Stromal cell of bone marrow (primary cell): ENCODE data around the gene DYNC2H1.
"Not testable (repeated sequence)": the region's sequence is repeated elsewhere in the genome, so short reads cannot be mapped to it uniquely, and the experiment has no call there.

Source experiments
- DNase-seq: peaks from one replicate; pipeline ENCODE4 v3.0.0-alpha.2; 2012; ENCODE audit warnings: low read depth

DYNC2H1 gene

GRCh38 chr11:103114836-103115235 lies 5.6 kb downstream of the DYNC2H1 start:
- DNase-seq = no peak

- no peak for DNase-seq
These were observed 16.2 kb downstream of the DYNC2H1 start for GRCh38 chr11:103125462-103125861.

GRCh38 chr11:103141986-103142385 lies 32.8 kb downstream of the DYNC2H1 start:
- DNase-seq = not testable (repeated sequence)

- no peak for DNase-seq
These were observed 38.4 kb downstream of the DYNC2H1 start for GRCh38 chr11:103147627-103148026.

GRCh38 chr11:103157542-103157941 lies 48.3 kb downstream of the DYNC2H1 start:
- no peak for DNase-seq

GRCh38 chr11:103164093-103164796 lies 55.0 kb downstream of the DYNC2H1 start:
- DNase-seq = no peak

GRCh38 chr11:103167166-103167565 lies 57.9 kb downstream of the DYNC2H1 start:
- DNase-seq = no peak

GRCh38 chr11:103170865-103171264 lies 61.6 kb downstream of the DYNC2H1 start:
- no peak for DNase-seq

GRCh38 chr11:103175461-103176129 lies 66.4 kb downstream of the DYNC2H1 start:
- no peak for DNase-seq

GRCh38 chr11:103183981-103184611 lies 74.9 kb downstream of the DYNC2H1 start:
- no peak for DNase-seq

GRCh38 chr11:103202048-103202651 lies 92.9 kb downstream of the DYNC2H1 start:
- DNase-seq = peak; percentile 14

GRCh38 chr11:103210543-103210942 lies 101.3 kb downstream of the DYNC2H1 start:
- DNase-seq = no peak

- DNase-seq = no peak
These were observed 106.6 kb downstream of the DYNC2H1 start for GRCh38 chr11:103215812-103216211.

- no peak for DNase-seq
These were observed 110.9 kb downstream of the DYNC2H1 start for GRCh38 chr11:103220133-103220532.

GRCh38 chr11:103222806-103223205 lies 113.6 kb downstream of the DYNC2H1 start:
- no peak for DNase-seq

- no peak for DNase-seq
These were observed 119.6 kb downstream of the DYNC2H1 start for GRCh38 chr11:103228807-103229206.

- no peak for DNase-seq
These were observed 125.7 kb downstream of the DYNC2H1 start for GRCh38 chr11:103234974-103235373.

GRCh38 chr11:103241574-103241973 lies 132.3 kb downstream of the DYNC2H1 start:
- no peak for DNase-seq

- no peak for DNase-seq
These were observed 144.9 kb downstream of the DYNC2H1 start for GRCh38 chr11:103254123-103254522.

GRCh38 chr11:103257360-103257759 lies 148.1 kb downstream of the DYNC2H1 start:
- DNase-seq = no peak

- no peak for DNase-seq
These were observed 157.1 kb downstream of the DYNC2H1 start for GRCh38 chr11:103266167-103266831.

GRCh38 chr11:103272876-103273275 lies 163.7 kb downstream of the DYNC2H1 start:
- no peak for DNase-seq
